ENCODE results near the gene SMIM10. TPM values are rescaled to one million over a fixed set of nuclear protein-coding genes. Genes with fewer than 3 reads are reported as not detected.
"Not testable (repeated sequence)": the region's sequence is repeated elsewhere in the genome, so short reads cannot be mapped to it uniquely, and the experiment has no call there.

The SMIM10 gene
- not detected in 2 replicates for total RNA-seq (2021)
- percentile 21 among the genes with signal in this experiment for Bru-seq, nascent RNA
- BruChase-seq, experiment 1, labeled RNA remaining after a 2-hour chase: not detected
- percentile 20 among the genes with signal in this experiment for BruChase-seq, experiment 2, labeled RNA remaining after a 6-hour chase
- long read RNA-seq: 0 reads

DNA sequence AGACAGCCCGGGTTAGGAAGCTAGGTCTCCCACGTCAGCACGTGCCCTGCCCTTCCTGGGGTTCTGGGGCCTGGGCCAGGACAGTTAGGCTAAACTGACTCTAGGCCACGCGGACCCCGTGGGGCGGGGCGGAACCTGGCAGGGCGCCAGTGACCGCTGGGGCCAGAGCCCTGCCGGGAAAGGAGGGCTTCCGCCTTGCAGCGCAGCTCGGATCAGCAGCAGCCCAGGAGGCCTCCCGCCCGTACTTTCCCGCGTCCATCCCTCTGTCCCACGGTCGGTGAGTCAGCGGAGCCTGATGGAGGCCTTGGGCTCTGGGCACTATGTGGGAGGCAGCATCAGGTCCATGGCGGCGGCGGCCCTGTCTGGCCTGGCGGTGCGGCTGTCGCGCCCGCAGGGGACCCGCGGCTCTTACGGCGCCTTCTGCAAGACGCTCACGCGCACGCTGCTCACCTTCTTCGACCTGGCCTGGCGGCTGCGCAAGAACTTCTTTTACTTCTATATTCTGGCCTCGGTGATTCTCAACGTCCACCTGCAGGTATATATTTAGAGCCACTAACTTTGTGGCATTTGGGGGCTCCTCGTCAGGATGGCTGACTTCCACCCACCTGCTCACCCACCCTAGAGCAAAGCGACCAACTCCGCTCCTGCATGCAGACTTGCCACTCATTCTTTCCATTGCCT, at the start of gene SMIM10:
SMIM10 (plus strand) TSS at position 191 of the 681 bp plus-strand sequence; CDS start at position 296, 105 bp downstream.
- CTCF ChIA-PET: no interaction called here
- H3K4me1 ChIP-seq (ENCODE audit: insufficient read depth, low read length, poor library complexity, severe bottlenecking): no peaks in the 10 kb centered on the region
- no peak for DNase-seq (ENCODE audit: low spot score)
- POLR2A ChIA-PET (ENCODE audit: low non-redundant PET): no interaction called here
- no peaks in the 10 kb centered on the region for H3K9me3 ChIP-seq (ENCODE audit: low read depth, low read length, poor library complexity, severe bottlenecking)
- no peaks in the 10 kb centered on the region for H3K36me3 ChIP-seq (ENCODE audit: insufficient read depth, low read length, poor library complexity, severe bottlenecking)
- no TSS peak for BruUV-seq (replicated peaks)
- intact Hi-C loops (cut with micrococcal nuclease; ENCODE audit: unreplicated experiment): loop anchor here (10.0 kb wide), 1 partner anchor 506 kb away; no protein-coding TSS in a partner anchor
- H3K4me3 ChIP-seq (ENCODE audit: low read depth, low read length, poor library complexity, severe bottlenecking): no peak within 1 kb of the TSS
- no peak within 1 kb of the TSS for H3K27ac ChIP-seq (ENCODE audit: low read depth, low read length, poor library complexity, severe bottlenecking)
- no peaks in the 10 kb centered on the region for H3K27me3 ChIP-seq (replicated peaks; ENCODE audit: insufficient read depth, low read depth, low read length, poor library complexity)
- TF ChIP-seq, protein P1, sequence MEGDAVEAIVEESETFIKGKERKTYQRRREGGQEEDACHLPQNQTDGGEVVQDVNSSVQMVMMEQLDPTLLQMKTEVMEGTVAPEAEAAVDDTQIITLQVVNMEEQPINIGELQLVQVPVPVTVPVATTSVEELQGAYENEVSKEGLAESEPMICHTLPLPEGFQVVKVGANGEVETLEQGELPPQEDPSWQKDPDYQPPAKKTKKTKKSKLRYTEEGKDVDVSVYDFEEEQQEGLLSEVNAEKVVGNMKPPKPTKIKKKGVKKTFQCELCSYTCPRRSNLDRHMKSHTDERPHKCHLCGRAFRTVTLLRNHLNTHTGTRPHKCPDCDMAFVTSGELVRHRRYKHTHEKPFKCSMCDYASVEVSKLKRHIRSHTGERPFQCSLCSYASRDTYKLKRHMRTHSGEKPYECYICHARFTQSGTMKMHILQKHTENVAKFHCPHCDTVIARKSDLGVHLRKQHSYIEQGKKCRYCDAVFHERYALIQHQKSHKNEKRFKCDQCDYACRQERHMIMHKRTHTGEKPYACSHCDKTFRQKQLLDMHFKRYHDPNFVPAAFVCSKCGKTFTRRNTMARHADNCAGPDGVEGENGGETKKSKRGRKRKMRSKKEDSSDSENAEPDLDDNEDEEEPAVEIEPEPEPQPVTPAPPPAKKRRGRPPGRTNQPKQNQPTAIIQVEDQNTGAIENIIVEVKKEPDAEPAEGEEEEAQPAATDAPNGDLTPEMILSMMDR (conservative IDR thresholded peaks at IDR 0.05; ENCODE audit: low read depth, low read length): no peak
- TF ChIP-seq EZH2 (IDR thresholded peaks at IDR 0.05; ENCODE audit: borderline replicate concordance, low read depth, low read length, poor library complexity, severe bottlenecking): no peak

DNA sequence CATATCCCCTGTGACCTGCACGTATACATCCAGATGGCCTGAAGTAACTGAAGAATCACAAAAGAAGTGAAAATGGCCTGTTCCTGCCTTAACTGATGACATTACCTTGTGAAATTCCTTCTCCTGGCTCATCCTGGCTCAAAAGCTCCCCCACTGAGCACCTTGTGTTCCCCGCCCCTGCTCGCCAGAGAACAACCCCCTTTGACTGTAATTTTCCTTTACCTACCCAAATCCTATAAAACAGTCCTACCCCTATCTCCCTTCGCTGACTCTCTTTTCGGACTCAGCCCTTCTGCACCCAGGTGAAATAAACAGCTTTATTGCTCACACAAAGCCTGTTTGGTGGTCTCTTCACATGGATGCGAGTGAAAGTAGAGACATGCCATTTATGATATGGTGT, 44.4 kb upstream of the SMIM10 start:
- intact Hi-C loops (cut with micrococcal nuclease; ENCODE audit: unreplicated experiment); BruUV-seq (replicated peaks); H3K27me3 ChIP-seq (replicated peaks; ENCODE audit: insufficient read depth, low read depth, low read length, poor library complexity); H3K4me1 ChIP-seq (ENCODE audit: insufficient read depth, low read length, poor library complexity, severe bottlenecking); H3K4me3 ChIP-seq (ENCODE audit: low read depth, low read length, poor library complexity, severe bottlenecking); POLR2A ChIA-PET (ENCODE audit: low non-redundant PET); CTCF ChIA-PET; H3K9me3 ChIP-seq (ENCODE audit: low read depth, low read length, poor library complexity, severe bottlenecking); H3K27ac ChIP-seq (ENCODE audit: low read depth, low read length, poor library complexity, severe bottlenecking); DNase-seq (ENCODE audit: low spot score); H3K36me3 ChIP-seq (ENCODE audit: insufficient read depth, low read length, poor library complexity, severe bottlenecking): not testable (repeated sequence)

DNA sequence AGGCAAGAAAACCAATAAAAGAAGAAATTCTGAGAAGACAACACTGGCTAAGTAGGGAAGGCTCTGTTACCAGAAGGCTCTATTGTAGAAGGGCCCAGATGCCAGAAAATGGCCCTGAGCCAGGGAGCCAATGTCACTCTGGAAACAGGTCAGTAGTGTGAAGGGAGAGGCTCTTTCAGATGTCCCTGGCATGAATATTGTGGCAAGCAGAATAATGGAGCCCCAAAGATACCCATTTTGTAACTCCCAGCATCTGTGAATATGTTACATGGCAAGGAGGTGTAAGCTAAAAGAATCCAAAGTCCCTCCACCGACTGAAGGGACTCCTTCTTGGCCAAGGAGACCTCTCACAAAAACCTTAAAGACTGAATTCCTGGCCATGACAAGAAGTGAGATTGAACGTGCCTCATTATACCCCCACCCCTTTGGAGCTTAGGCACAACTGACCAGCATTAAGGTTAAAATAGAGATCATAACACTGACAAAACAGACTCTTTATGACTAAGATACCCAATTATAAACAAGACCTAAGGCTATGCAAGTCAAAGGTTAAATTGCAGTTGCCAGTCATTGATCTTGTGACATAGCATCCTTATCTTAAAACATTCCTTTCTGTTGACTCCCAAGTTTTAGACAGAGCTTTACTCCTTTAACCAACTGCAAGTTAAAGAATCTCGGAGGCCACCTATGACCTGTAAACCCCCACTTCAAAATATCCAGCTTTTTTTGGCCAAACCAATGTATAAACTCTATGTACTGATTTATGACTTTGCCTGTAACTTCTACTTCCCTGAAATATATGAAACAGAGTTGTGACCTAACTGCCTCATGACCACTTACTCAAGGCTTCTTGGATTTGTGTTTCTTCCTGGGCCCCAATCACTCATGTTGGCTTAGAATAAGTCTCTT, 42.2 kb upstream of the SMIM10 start:
- Histone ChIP-seq H3K4me3 (ENCODE audit: low read depth, low read length, poor library complexity, severe bottlenecking) (no peak overlapping the region), H3K27ac (ENCODE audit: low read depth, low read length, poor library complexity, severe bottlenecking) (no peak overlapping the region), H3K27me3 (replicated peaks; ENCODE audit: insufficient read depth, low read depth, low read length, poor library complexity) (no peaks in the 10 kb centered on the region), H3K36me3 (ENCODE audit: insufficient read depth, low read length, poor library complexity, severe bottlenecking) (no peaks in the 10 kb centered on the region), H3K4me1 (ENCODE audit: insufficient read depth, low read length, poor library complexity, severe bottlenecking) (no peaks in the 10 kb centered on the region), H3K9me3 (ENCODE audit: low read depth, low read length, poor library complexity, severe bottlenecking) (no peaks in the 10 kb centered on the region)
- POLR2A ChIA-PET (ENCODE audit: low non-redundant PET): interaction anchor here (0.5 kb wide), 1 partner anchor 377 kb away, joined by 3 read pairs; no protein-coding TSS in a partner anchor
- BruUV-seq (replicated peaks): no TSS peak
- intact Hi-C loops (cut with micrococcal nuclease; ENCODE audit: unreplicated experiment): no loop called here
- CTCF ChIA-PET: no interaction called here
- TF ChIP-seq, protein P1 (conservative IDR thresholded peaks at IDR 0.05; ENCODE audit: low read depth, low read length): no peak
- TF ChIP-seq EZH2 (IDR thresholded peaks at IDR 0.05; ENCODE audit: borderline replicate concordance, low read depth, low read length, poor library complexity, severe bottlenecking): no peak
- DNase-seq (ENCODE audit: low spot score): no peak

Data from A673 (cell line).